Kidney epithelial cell (primary cell): ENCODE results near the gene ATP5MG. TPM values are rescaled to one million over a fixed set of nuclear protein-coding genes. Genes with fewer than 3 reads are reported as not detected.

Source experiments
- DNase-seq: peaks from one replicate; pipeline ENCODE4 v3.0.0-alpha.2; 2010; ENCODE audit warnings: low read depth
- H3K27me3 ChIP-seq: 2 replicates; pipeline ENCODE4 v1.6.0; 2011; ENCODE audit warnings: low read length; ENCODE audit not compliant: control insufficient read depth, insufficient read depth
- H3K36me3 ChIP-seq: 2 replicates; pipeline ENCODE4 v1.5.1; 2011; ENCODE audit warnings: low read length; ENCODE audit not compliant: control insufficient read depth, insufficient read depth
- H3K4me3 ChIP-seq: 2 replicates; pipeline ENCODE4 v1.5.1; 2011; ENCODE audit warnings: low read depth, mild to moderate bottlenecking, control low read depth, low read length
- CTCF ChIP-seq: IDR thresholded peaks from 2 replicates; pipeline ENCODE4 v1.5.1; 2011; ENCODE audit warnings: mild to moderate bottlenecking, moderate library complexity, low read length, control low read depth, inconsistent platforms; ENCODE audit not compliant: insufficient read depth, poor library complexity, severe bottlenecking
- total RNA-seq: library from RNA; depleted of rRNA; stranded (reverse); fragments of >200 nt; gene quantifications from 2 replicates; pipeline ENCODE4 v1.2.3, GENCODE V29; 2015

ATP5MG gene
- 52.6 and 52.7 TPM in 2 replicates for total RNA-seq

- no peaks in the 10 kb centered on the region for H3K36me3 ChIP-seq
- TF ChIP-seq CTCF, result peak; percentile 22
- H3K27me3 ChIP-seq, result no peaks in the 10 kb centered on the region
- H3K4me3 ChIP-seq, result peak within 1 kb of the TSS; percentile 93
- peak; percentile 56 for DNase-seq
Observed at GRCh38 chr11:118401151-118401879, at the start of gene ATP5MG. ATP5MG (plus strand) TSS chr11:118401606; CDS start chr11:118401666, 60 bp downstream.

GRCh38 chr11:118353084-118353710 lies 48.2 kb upstream of the ATP5MG start:
- Histone ChIP-seq H3K36me3 (no peaks in the 10 kb centered on the region), H3K4me3 (no peak overlapping the region), H3K27me3 (peaks cover 5% of the 10 kb centered on the region)
- peak; percentile 31 for TF ChIP-seq CTCF
- no peak for DNase-seq

GRCh38 chr11:118358071-118358470 lies 43.3 kb upstream of the ATP5MG start:
- TF ChIP-seq CTCF, result no peak
- H3K36me3 ChIP-seq, result no peaks in the 10 kb centered on the region
- DNase-seq, result no peak
- H3K27me3 ChIP-seq, result no peaks in the 10 kb centered on the region
- no peak overlapping the region for H3K4me3 ChIP-seq

- no peak for TF ChIP-seq CTCF
- DNase-seq, result peak; percentile 78
- peak within 1 kb of the TSS; percentile 70 for H3K4me3 ChIP-seq
- no peaks in the 10 kb centered on the region for H3K36me3 ChIP-seq
- no peaks in the 10 kb centered on the region for H3K27me3 ChIP-seq
Observed at GRCh38 chr11:118359295-118359958, 42.0 kb upstream of the ATP5MG start, which contains the start of gene UBE4A. UBE4A (plus strand) TSS chr11:118359600; CDS start chr11:118365081, 5,481 bp downstream.

- no peak overlapping the region for H3K4me3 ChIP-seq
- no peaks in the 10 kb centered on the region for H3K27me3 ChIP-seq
- no peak for TF ChIP-seq CTCF
- DNase-seq, result no peak
- no peaks in the 10 kb centered on the region for H3K36me3 ChIP-seq
Observed at GRCh38 chr11:118364956-118365615, 36.3 kb upstream of the ATP5MG start.
